Calu3 (cell line): ENCODE data around the gene TEDC1. TPM values are rescaled to one million over a fixed set of nuclear protein-coding genes. Genes with fewer than 3 reads are reported as not detected.

Experiments used
- BruUV-seq: library from RNA; stranded (reverse); fragments of 400-500 nt; replicated peaks from 2 replicates; lab custom pipeline; 2021; lab: Mats Ljungman, UMichigan
- CTCF ChIA-PET: fragments of 300-600 bp; sonication (Branson Sonifier 250); formaldehyde crosslinking; loops from one replicate; lab custom pipeline; 2022; ENCODE audit warnings: antibody characterized with exemption; lab: Charles Lee
- DNase-seq: peaks from one replicate; pipeline ENCODE4 v3.0.0; 2022
- H3K27ac Mint-ChIP-seq: one replicate; pipeline ENCODE4 v1.8.0; 2022; ENCODE audit warnings: mixed read lengths; ENCODE audit not compliant: unreplicated experiment
- H3K27me3 Mint-ChIP-seq: one replicate; pipeline ENCODE4 v1.8.0; 2022; ENCODE audit warnings: mixed read lengths; ENCODE audit not compliant: unreplicated experiment
- H3K36me3 Mint-ChIP-seq: one replicate; pipeline ENCODE4 v1.8.0; 2022; ENCODE audit warnings: mild to moderate bottlenecking, moderate library complexity, mixed read lengths; ENCODE audit not compliant: insufficient read depth, unreplicated experiment
- H3K4me1 Mint-ChIP-seq: one replicate; pipeline ENCODE4 v1.8.0; 2022; ENCODE audit warnings: mild to moderate bottlenecking, low read depth, mixed read lengths; ENCODE audit not compliant: unreplicated experiment
- H3K4me3 Mint-ChIP-seq: one replicate; pipeline ENCODE4 v1.8.0; 2022; ENCODE audit warnings: mild to moderate bottlenecking, low read depth, moderate library complexity, mixed read lengths; ENCODE audit not compliant: unreplicated experiment
- H3K9me3 Mint-ChIP-seq: one replicate; pipeline ENCODE4 v1.8.0; 2022; ENCODE audit warnings: low read depth, mixed read lengths; ENCODE audit not compliant: unreplicated experiment
- intact Hi-C: fragments of 100-400 bp; cut with micrococcal nuclease; formaldehyde crosslinking; loops from one replicate; pipeline ENCODE4 v1.10.0; 2022; ENCODE audit not compliant: unreplicated experiment
- total RNA-seq: library from RNA; stranded (reverse); gene quantifications from 2 replicates; pipeline ENCODE4 v1.2.3, GENCODE V29; 2022
- TF ChIP-seq, protein P1 (sequence below): fragments of 200-600 bp; IDR thresholded peaks from one replicate; pipeline ENCODE4 v1.8.0; 2022; ENCODE audit warnings: antibody characterized with exemption; ENCODE audit not compliant: unreplicated experiment

TEDC1 gene
- total RNA-seq, 1 experiment from 2014 or later: 33.7 TPM

DNA sequence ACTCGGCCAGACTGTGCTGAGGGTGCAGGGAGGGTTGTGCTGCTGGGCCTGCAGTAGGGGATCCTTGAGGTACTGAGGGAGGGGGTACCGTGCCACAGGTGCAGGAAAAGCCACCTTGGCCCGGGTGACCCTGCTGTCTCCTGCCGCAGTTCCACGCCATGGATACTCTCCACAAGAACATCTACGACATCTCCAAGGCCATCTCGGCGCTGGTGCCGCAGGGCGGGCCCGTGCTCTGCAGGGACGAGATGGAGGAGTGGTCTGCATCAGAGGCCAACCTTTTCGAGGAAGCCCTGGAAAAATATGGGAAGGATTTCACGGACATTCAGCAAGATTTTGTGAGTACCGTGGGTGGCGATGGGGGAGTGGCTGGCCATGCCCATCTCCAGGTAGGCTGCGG, 30.4 kb upstream of the TEDC1 start:
- Mint-ChIP-seq H3K9me3 (no peaks in the 10 kb centered on the region), H3K4me1 (no peaks in the 10 kb centered on the region), H3K36me3 (peaks cover 21% of the 10 kb centered on the region), H3K27ac (no peak overlapping the region), H3K27me3 (no peaks in the 10 kb centered on the region), H3K4me3 (no peak overlapping the region)
- no peak for DNase-seq
- no TSS peak for BruUV-seq
- intact Hi-C loops: no loop called here
- TF ChIP-seq, protein P1, sequence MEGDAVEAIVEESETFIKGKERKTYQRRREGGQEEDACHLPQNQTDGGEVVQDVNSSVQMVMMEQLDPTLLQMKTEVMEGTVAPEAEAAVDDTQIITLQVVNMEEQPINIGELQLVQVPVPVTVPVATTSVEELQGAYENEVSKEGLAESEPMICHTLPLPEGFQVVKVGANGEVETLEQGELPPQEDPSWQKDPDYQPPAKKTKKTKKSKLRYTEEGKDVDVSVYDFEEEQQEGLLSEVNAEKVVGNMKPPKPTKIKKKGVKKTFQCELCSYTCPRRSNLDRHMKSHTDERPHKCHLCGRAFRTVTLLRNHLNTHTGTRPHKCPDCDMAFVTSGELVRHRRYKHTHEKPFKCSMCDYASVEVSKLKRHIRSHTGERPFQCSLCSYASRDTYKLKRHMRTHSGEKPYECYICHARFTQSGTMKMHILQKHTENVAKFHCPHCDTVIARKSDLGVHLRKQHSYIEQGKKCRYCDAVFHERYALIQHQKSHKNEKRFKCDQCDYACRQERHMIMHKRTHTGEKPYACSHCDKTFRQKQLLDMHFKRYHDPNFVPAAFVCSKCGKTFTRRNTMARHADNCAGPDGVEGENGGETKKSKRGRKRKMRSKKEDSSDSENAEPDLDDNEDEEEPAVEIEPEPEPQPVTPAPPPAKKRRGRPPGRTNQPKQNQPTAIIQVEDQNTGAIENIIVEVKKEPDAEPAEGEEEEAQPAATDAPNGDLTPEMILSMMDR: no peak
- CTCF ChIA-PET: no interaction called here

- no peak for DNase-seq
- Mint-ChIP-seq H3K27ac (peak overlapping the region; percentile 25), H3K27me3 (no peaks in the 10 kb centered on the region), H3K4me3 (no peak overlapping the region), H3K36me3 (peaks cover 20% of the 10 kb centered on the region), H3K4me1 (no peaks in the 10 kb centered on the region), H3K9me3 (no peaks in the 10 kb centered on the region)
- no TSS peak for BruUV-seq
- CTCF ChIA-PET: no interaction called here
- intact Hi-C loops: no loop called here
- TF ChIP-seq, protein P1: no peak
Observed at GRCh38 chr14:105461903-105462302, 29.1 kb upstream of the TEDC1 start.

DNA sequence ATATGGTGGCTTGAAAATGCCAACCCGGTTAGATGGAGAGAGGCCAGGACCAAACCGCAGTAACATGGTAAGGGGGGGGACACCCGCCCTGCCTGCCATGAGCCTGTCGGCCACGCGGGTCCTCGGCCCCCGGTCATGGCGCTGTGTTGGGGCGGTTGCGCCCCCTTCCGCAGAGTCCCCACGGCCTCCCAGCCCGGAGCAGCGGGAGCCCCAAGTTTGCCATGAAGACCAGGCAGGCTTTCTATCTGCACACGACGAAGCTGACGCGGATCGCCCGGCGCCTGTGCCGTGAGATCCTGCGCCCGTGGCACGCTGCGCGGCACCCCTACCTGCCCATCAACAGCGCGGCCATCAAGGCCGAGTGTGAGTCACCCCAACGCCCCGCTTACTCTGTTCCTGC, 26.5 kb upstream of the TEDC1 start:
- intact Hi-C loops: no loop called here
- H3K9me3 Mint-ChIP-seq: no peaks in the 10 kb centered on the region
- TF ChIP-seq, protein P1: no peak
- no peak overlapping the region for H3K27ac Mint-ChIP-seq
- no peak for DNase-seq
- no peak overlapping the region for H3K4me3 Mint-ChIP-seq
- H3K4me1 Mint-ChIP-seq: no peaks in the 10 kb centered on the region
- BruUV-seq: no TSS peak
- peaks cover 23% of the 10 kb centered on the region for H3K36me3 Mint-ChIP-seq
- CTCF ChIA-PET: no interaction called here
- no peaks in the 10 kb centered on the region for H3K27me3 Mint-ChIP-seq

GRCh38 chr14:105465209-105466031, 25.6 kb upstream of the TEDC1 start:
- Mint-ChIP-seq H3K36me3 (peaks cover 32% of the 10 kb centered on the region), H3K27me3 (no peaks in the 10 kb centered on the region), H3K27ac (no peak overlapping the region), H3K4me1 (no peaks in the 10 kb centered on the region), H3K4me3 (no peak overlapping the region), H3K9me3 (no peaks in the 10 kb centered on the region)
- CTCF ChIA-PET: no interaction called here
- intact Hi-C loops: no loop called here
- TF ChIP-seq, protein P1: no peak
- BruUV-seq: no TSS peak
- no peak for DNase-seq
